Gastroesophageal sphincter (tissue), 3 donors: Measurements from ENCODE around the gene TBC1D5.

ENCODE experiments used
- POLR2AphosphoS5 ChIP-seq: sonication (generic); formaldehyde crosslinking; IDR thresholded peaks from one replicate; pipeline ENCODE4 v1.6.1; 2017; ENCODE audit warnings: antibody characterized with exemption
- TF ChIP-seq, protein P1 (sequence below), 4 experiments: fragments of 200-600 bp in 2 of 4; fragments of 450-650 bp in 2 of 4; sonication (generic) in 1 of 4; IDR thresholded peaks; one replicate each; pipeline ENCODE4 v1.5.1; 2017 to 2019; ENCODE audit warnings: antibody characterized with exemption in 4 of 4, mild to moderate bottlenecking in 2 of 4, moderate library complexity in 2 of 4

DNA sequence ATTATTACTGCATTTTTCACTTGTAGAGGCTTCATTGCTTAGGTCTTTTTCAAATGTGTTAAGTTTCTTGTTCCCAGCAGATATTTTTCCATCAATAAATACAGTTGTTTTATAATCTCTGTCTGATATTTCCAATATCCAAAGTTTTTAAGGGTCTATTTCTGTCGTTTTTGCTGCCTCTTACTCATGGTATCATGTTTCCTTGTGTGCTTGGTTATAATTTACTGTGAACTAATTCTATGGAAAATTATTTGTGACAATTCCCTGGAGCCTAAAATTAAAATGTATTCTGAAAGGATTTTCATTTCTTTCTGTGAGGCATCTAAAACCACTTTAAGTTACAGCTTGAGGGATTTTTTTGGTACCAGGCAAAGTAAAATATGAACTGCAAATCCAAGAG lies 17.5 kb downstream of the TBC1D5 start:
- TF ChIP-seq, protein P1, sequence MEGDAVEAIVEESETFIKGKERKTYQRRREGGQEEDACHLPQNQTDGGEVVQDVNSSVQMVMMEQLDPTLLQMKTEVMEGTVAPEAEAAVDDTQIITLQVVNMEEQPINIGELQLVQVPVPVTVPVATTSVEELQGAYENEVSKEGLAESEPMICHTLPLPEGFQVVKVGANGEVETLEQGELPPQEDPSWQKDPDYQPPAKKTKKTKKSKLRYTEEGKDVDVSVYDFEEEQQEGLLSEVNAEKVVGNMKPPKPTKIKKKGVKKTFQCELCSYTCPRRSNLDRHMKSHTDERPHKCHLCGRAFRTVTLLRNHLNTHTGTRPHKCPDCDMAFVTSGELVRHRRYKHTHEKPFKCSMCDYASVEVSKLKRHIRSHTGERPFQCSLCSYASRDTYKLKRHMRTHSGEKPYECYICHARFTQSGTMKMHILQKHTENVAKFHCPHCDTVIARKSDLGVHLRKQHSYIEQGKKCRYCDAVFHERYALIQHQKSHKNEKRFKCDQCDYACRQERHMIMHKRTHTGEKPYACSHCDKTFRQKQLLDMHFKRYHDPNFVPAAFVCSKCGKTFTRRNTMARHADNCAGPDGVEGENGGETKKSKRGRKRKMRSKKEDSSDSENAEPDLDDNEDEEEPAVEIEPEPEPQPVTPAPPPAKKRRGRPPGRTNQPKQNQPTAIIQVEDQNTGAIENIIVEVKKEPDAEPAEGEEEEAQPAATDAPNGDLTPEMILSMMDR (IDR thresholded peaks at IDR 0.05) = no peak
- no peak for TF ChIP-seq POLR2AphosphoS5
